ENCODE measurements around the gene HOGA1.

HOGA1 gene

GRCh38 chr10:97580421-97581367 is 3.5 kb upstream of the HOGA1 start:
- no peak overlapping the region for H3K27ac ChIP-seq (replicated peaks)

GRCh38 chr10:97582169-97582568 is 2.0 kb upstream of the HOGA1 start:
- Histone ChIP-seq H3K27me3 (ENCODE audit: insufficient read depth, poor library complexity, severe bottlenecking) (no peaks in the 10 kb centered on the region), H3K27ac (replicated peaks) (no peak overlapping the region), H3K4me3 (replicated peaks; ENCODE audit: insufficient read depth, low read length) (no peak overlapping the region)
- no peak for DNase-seq (ENCODE audit: low read depth in 1 of 2, low spot score in 1 of 2)
- TF ChIP-seq SPI1 (IDR thresholded peaks at IDR 0.05; ENCODE audit: borderline replicate concordance, low read depth) (no peak), GABPA (IDR thresholded peaks at IDR 0.05; ENCODE audit: low read depth) (no peak), POLR2AphosphoS5 (IDR thresholded peaks at IDR 0.05; ENCODE audit: low read depth) (no peak), REST (IDR thresholded peaks at IDR 0.05; ENCODE audit: insufficient replicate concordance, low read depth) (no peak), CTCF (IDR thresholded peaks at IDR 0.05; ENCODE audit: insufficient read depth, low read length) (no peak)

More at GRCh38 chr10:97580421-97581367, 3.5 kb upstream of the HOGA1 start:
- TF ChIP-seq REST (IDR thresholded peaks at IDR 0.05; ENCODE audit: insufficient replicate concordance, low read depth) (no peak), SPI1 (IDR thresholded peaks at IDR 0.05; ENCODE audit: borderline replicate concordance, low read depth) (no peak), CTCF (IDR thresholded peaks at IDR 0.05; ENCODE audit: insufficient read depth, low read length) (no peak), POLR2AphosphoS5 (IDR thresholded peaks at IDR 0.05; ENCODE audit: low read depth) (no peak), GABPA (IDR thresholded peaks at IDR 0.05; ENCODE audit: low read depth) (no peak)
- no peak for DNase-seq (ENCODE audit: low read depth in 1 of 2, low spot score in 1 of 2)
- no peak overlapping the region for H3K4me3 ChIP-seq (replicated peaks; ENCODE audit: insufficient read depth, low read length)
- no peaks in the 10 kb centered on the region for H3K27me3 ChIP-seq (ENCODE audit: insufficient read depth, poor library complexity, severe bottlenecking)

- no peak overlapping the region for H3K27ac ChIP-seq (replicated peaks)
- DNase-seq (ENCODE audit: low read depth in 1 of 2, low spot score in 1 of 2), result no peak
- no peaks in the 10 kb centered on the region for H3K27me3 ChIP-seq (ENCODE audit: insufficient read depth, poor library complexity, severe bottlenecking)
- no peak for TF ChIP-seq REST (IDR thresholded peaks at IDR 0.05; ENCODE audit: insufficient replicate concordance, low read depth)
- TF ChIP-seq CTCF (IDR thresholded peaks at IDR 0.05; ENCODE audit: insufficient read depth, low read length), result no peak
- no peak for TF ChIP-seq SPI1 (IDR thresholded peaks at IDR 0.05; ENCODE audit: borderline replicate concordance, low read depth)
- TF ChIP-seq GABPA (IDR thresholded peaks at IDR 0.05; ENCODE audit: low read depth), result no peak
- TF ChIP-seq POLR2AphosphoS5 (IDR thresholded peaks at IDR 0.05; ENCODE audit: low read depth), result no peak
- no peak overlapping the region for H3K4me3 ChIP-seq (replicated peaks; ENCODE audit: insufficient read depth, low read length)
These were observed 713 bp upstream of the HOGA1 start for GRCh38 chr10:97583476-97583875.

Measured in HL-60 (cell line).